Esophagus squamous epithelium (tissue), 5 donors: ENCODE measurements around the gene ITPR2. TPM values are rescaled to one million over a fixed set of nuclear protein-coding genes. Genes with fewer than 3 reads are reported as not detected.
"Not testable (repeated sequence)": the region's sequence is repeated elsewhere in the genome, so short reads cannot be mapped to it uniquely, and the experiment has no call there.

ENCODE experiments used
- DNase-seq: peaks from one replicate; lab custom pipeline; 2025; lab: John Stamatoyannopoulos, UW
- H3K27ac ChIP-seq, 4 donors: fragments of 200-600 bp; sonication (generic); one replicate each; pipeline ENCODE4 v1.5.1; 2016 to 2019; ENCODE audit warnings: mild to moderate bottlenecking in 1 of 4
- H3K27me3 ChIP-seq, 4 donors: fragments of 200-600 bp; sonication (generic); 1 replicate in 3 of 4; 2 replicates in 1 of 4; pipeline versions ENCODE4 v1.5.1 to v1.6.0; 2017 to 2021; ENCODE audit warnings: antibody characterized with exemption in 1 of 4
- H3K36me3 ChIP-seq, 3 donors: fragments of 200-600 bp; sonication (generic); one replicate each; pipeline ENCODE4 v1.5.1; 2016 to 2019
- H3K4me1 ChIP-seq, 3 donors: fragments of 200-600 bp; sonication (generic); one replicate each; pipeline ENCODE4 v1.5.1; 2017 to 2019
- H3K4me3 ChIP-seq, 4 donors: fragments of 200-600 bp; sonication (generic); 1 replicate in 3 of 4; 2 replicates in 1 of 4; pipeline ENCODE4 v1.5.1; 2016 to 2019; ENCODE audit warnings: mild to moderate bottlenecking in 2 of 4, moderate library complexity in 1 of 4
- H3K9me3 ChIP-seq, 3 donors: fragments of 200-600 bp; sonication (generic); one replicate each; pipeline ENCODE4 v1.5.1; 2016 to 2019
- CTCF ChIP-seq, 6 experiments: fragments of 450-650 bp in 4 of 6; fragments of 200-600 bp in 2 of 6; sonication (generic) in 2 of 6; IDR thresholded peaks; one replicate each; pipeline ENCODE4 v1.5.1; 2016 to 2019; ENCODE audit warnings: antibody characterized with exemption in 6 of 6, mild to moderate bottlenecking in 4 of 6, moderate library complexity in 4 of 6
- POLR2A ChIP-seq, 4 donors: fragments of 450-650 bp; IDR thresholded peaks; one replicate each; pipeline ENCODE4 v1.6.1; 2017; ENCODE audit warnings: antibody characterized with exemption in 4 of 4, mild to moderate bottlenecking in 4 of 4, moderate library complexity in 3 of 4
- WGBS, 2 donors: methylation state at CpG; one replicate each; pipeline ENCODE4 v1.1.5; 2018; 5-methylcytosine and 5-hydroxymethylcytosine counted together
- intact Hi-C: fragments of 100-400 bp; cut with DNase I; formaldehyde crosslinking; loops from one replicate; pipeline ENCODE4 v1.15.0; 2022
- total RNA-seq, 4 donors: library from RNA; depleted of rRNA; stranded (reverse); fragments of >200 nt; gene quantifications; one replicate each; pipeline ENCODE4 v1.1.0, GENCODE V29; 2016
- donor health status: DM: yes; HTN: yes; CAD: no.

The ITPR2 gene
- total RNA-seq, 4 donors from 2014 or later, result 30.7 to 49.3 (median 37.6) TPM

GRCh38 chr12:26868447-26869103 lies 35.6 kb upstream of the ITPR2 start:
- no peaks in the 10 kb centered on the region for H3K9me3 ChIP-seq
- intact Hi-C loops, result no loop called here
- no peak for TF ChIP-seq CTCF (IDR thresholded peaks at IDR 0.05)
- H3K36me3 ChIP-seq, result no peaks in the 10 kb centered on the region
- WGBS, 2 donors, result 69 to 91% methylated on average over 3 of the region's 3 CpGs
- H3K4me3 ChIP-seq, result no peak overlapping the region
- no peaks in the 10 kb centered on the region for H3K27me3 ChIP-seq
- no peak overlapping the region for H3K27ac ChIP-seq
- peaks cover 8 to 28% (median 10%) of the 10 kb centered on the region in 3 donors for H3K4me1 ChIP-seq
- no peak for DNase-seq

GRCh38 chr12:26867080-26867479 lies 34.1 kb upstream of the ITPR2 start:
- intact Hi-C loops, result no loop called here
- Histone ChIP-seq H3K27ac (no peak overlapping the region), H3K27me3 (no peaks in the 10 kb centered on the region), H3K36me3 (no peaks in the 10 kb centered on the region), H3K4me3 (no peak overlapping the region), H3K4me1 (peaks cover 8 to 27% (median 10%) of the 10 kb centered on the region in 3 donors), H3K9me3 (no peaks in the 10 kb centered on the region)
- DNase-seq, result no peak
- WGBS, 2 donors, result 66 to 75% methylated on average over 2 of the region's 2 CpGs
- TF ChIP-seq POLR2A (IDR thresholded peaks at IDR 0.05), result no peak
- TF ChIP-seq CTCF (IDR thresholded peaks at IDR 0.05), result no peak

- Histone ChIP-seq H3K4me3 (no peak overlapping the region), H3K36me3 (no peaks in the 10 kb centered on the region), H3K27me3 (no peaks in the 10 kb centered on the region), H3K27ac (no peak overlapping the region), H3K4me1 (no peaks in the 10 kb centered on the region), H3K9me3 (no peaks in the 10 kb centered on the region)
- WGBS, 2 donors, result 60 to 65% methylated on average over 4 of the region's 4 CpGs
- TF ChIP-seq CTCF (IDR thresholded peaks at IDR 0.05), result peak in 1 of 6 experiments; percentile 6
- no peak for TF ChIP-seq POLR2A (IDR thresholded peaks at IDR 0.05)
- DNase-seq, result no peak
- intact Hi-C loops, result no loop called here
Observed at GRCh38 chr12:26863515-26863914, 30.5 kb upstream of the ITPR2 start.

GRCh38 chr12:26862787-26863186 lies 29.8 kb upstream of the ITPR2 start:
- WGBS, 2 donors, result 94 to 100% methylated on average over 3 of the region's 3 CpGs
- H3K4me3 ChIP-seq, H3K4me1 ChIP-seq, H3K36me3 ChIP-seq, DNase-seq, H3K27ac ChIP-seq, H3K27me3 ChIP-seq, H3K9me3 ChIP-seq, intact Hi-C loops: not testable (repeated sequence)

- no peaks in the 10 kb centered on the region for H3K27me3 ChIP-seq
- no peaks in the 10 kb centered on the region for H3K9me3 ChIP-seq
- no peak overlapping the region for H3K4me3 ChIP-seq
- H3K36me3 ChIP-seq, result no peaks in the 10 kb centered on the region
- intact Hi-C loops, result no loop called here
- TF ChIP-seq POLR2A (IDR thresholded peaks at IDR 0.05) (no peak), CTCF (IDR thresholded peaks at IDR 0.05) (no peak)
- H3K4me1 ChIP-seq, result no peaks in the 10 kb centered on the region
- 100% methylated on average over 1 of the region's 1 CpG for WGBS, 2 donors
- no peak for DNase-seq
- no peak overlapping the region for H3K27ac ChIP-seq
Observed at GRCh38 chr12:26861690-26862089, 28.7 kb upstream of the ITPR2 start.
